NAMALWA (cell line): ENCODE measurements around the gene PEPD.

Experiments used
- DNase-seq: peaks from one replicate; pipeline ENCODE4 v3.0.0-alpha.2; 2015; ENCODE audit warnings: low spot score

PEPD gene

DNA sequence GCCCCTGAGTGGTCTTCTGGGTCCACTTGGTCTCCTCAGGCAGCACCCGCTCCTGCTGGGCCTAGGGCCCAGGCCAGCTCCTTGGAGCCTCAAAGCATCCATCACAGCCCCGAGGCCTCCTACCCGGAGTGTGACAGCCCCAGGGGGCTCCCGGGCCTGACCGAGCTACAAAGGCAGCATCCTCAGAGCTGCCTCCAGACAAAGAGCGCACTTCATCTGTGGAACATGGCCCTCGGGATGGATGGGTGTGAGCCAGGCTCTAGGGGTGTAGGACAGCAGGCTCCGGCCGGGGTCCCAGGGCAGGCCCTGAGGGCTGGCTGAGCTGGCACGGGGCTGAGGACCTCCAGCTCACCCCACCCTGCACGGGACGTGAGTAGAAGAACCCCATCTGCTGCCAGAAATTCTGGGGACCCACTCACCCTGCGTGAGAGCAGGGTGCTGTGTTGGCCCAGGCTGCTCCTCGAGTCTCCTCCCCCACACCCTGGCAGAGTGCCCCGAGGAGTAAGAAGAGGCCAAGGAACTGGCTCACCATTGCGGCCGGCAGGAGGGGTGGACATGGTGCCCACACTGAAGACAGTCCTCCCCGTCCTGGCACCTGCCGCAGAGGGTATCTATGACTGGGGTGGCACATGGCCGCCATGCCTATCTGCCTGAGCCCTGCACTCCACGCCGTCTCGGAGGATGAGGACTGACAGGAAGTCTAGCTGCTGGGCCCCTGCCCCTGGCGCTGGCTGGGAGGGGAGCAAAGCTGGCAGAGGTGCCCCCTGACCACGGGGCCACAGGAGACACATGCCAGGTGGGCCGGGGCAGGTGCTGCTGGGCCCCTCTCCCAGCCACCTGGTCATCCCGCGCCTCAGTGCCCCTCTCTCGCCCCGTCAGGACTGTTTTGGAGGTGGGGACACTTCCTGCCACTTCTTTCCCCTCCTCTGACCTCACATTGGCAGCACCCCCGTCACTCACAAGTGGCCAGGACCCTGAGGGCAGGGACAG, 125.7 kb downstream of the PEPD start:
- DNase-seq, result no peak

DNA sequence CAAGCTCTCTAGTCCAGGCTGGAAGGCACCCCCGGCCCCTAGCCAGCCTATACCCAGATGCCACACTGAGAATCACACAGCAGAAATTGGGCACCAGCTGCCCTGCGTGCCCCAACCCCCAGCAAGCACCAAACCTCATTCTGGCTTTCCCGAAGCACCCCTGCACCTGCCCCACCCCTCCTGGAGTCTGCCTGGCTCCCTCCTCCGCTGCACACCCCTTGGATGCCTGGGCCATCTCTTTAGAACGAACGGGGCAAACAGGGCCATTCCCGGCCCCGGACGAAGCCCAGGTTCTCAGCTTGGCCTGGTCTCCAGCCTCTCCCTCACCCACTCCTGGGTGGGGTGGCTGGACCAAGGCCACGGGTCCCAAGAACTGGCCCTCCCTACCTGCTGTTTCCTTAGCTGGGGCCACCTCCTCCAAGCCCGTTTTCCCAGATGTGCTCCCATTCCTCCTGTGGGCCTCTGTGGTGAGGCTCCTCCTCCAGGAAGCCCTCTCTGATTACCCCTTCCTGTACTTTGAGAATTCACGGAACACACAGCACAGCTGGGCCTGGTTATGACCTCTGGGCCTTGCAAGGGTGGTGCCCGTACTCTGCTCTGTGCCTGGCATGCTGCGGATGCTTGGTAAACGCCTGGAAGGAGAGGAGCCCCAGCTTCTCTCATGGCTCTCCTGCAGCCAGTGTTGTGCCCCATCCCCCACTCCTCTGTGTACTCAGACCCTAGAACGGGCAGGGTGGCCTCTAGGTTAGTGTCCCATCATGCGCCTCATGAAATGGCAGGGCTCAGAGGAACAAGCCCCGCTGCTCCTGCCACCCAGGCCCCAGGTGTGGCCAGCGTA, 126.6 kb downstream of the PEPD start:
- no peak for DNase-seq

DNA sequence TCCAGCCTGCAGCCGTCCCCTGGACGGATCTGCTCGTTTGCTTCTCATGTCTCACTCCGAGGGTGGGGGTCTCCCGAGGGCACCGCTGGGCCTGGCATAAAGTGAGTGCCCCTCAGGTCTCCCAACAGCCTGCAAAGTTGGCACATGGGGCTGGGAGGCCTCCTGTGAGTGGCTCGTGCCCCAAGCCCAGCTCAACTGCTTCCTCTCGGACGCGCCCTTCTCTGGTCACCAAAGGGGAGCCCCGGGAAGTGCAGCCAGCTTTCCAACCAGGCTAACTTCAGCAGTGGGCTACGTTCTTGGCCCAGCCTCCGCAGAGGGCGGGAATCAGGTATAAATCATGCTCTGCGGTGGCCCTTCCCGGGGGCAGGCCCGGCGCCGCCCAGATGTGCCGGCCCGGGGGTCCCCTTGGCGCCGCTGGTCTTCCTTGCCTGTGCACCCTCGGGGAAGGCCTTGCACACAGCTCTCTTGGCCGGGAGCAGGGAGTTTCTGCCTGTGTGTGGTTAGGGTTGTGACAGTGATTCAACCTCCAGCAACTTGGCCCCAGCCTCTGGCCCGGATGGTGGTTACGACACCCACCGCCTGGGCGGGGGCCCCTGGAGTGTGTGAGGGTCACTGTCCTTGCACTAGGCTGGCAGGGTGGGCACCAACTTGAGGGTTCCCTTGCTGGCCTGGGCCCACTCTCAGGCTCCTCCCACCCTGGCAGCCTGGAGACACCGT, 127.4 kb downstream of the PEPD start:
- no peak for DNase-seq

DNA sequence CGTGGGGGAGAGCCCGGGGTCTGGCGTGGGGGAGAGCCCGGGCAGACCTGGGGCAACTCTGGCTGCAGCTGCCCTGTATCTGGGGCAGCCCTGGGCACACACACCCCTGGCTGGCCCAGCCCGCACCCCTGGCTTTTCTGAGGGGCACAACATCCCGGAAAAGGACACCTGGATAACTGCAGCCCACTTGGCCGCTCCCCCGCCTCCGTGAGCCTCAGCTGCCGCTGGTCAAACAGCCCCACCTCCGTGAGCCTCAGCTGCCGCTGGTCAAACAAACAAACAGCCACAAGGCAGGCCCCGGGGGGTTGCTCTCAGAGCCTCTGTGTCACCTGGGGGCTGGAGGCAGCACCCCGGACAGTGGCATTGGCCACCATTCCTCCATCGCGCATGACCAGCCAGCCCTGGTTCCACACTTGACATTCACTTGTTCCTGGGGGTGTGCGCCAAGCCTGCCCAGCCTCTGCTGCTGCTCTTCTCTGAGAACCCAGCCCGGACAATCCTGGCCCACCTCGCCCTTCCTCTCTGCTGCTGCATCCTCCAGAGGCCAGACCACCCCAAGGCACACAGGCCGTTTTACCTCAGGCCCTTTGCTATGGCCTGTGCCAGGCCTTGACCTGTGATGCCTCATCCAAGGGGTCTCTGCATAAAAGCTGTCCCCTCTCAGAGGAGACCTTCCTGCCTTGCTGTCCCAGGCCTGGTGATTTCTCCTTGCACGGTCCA, 128.1 kb downstream of the PEPD start:
- no peak for DNase-seq

DNA sequence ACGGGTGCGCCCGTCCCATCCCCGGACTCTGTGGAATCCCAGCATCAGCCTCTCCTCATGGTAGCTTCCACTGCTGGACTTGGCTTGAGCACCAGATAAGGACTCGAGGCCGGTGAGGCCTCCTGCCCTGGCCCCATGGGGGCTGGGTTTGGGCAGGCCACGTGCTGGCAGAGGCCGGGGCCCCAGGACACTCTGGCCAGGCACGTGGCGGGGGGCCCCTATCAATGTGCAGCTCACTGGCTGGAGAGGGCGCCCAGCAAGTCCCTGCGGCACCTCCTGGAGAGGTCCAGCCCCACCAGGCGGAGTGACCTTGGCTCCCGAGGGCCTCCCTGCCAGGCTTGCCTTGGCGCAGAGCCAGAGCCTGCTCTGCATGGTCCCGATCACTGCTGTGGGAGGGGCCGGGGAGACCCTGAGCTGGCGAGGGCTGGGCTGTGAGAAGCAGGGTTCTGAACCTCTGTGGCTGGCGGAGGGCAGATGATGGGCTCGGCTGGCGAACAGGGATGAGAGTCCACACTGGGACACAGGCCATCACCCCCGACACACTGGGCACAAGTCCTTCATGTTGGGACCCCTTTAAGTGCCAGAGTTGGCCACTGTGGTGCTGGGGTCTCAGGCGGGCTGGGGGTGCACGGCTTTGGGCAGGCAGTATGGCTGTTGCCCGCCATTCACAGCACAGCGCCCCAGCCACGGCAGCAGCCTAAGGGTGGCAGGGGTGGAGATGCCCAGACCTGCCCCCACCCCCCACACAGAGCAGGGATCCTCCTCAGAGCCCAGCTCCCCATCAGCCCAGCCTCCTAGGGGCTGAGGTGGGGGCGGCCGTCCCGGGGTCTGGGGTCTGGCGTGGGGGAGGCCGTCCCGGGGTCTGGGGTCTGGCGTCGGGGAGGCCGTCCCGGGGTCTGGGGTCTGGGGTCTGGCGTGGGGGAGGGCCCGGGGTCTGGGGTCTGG, 129.0 kb downstream of the PEPD start:
- DNase-seq, result no peak

DNA sequence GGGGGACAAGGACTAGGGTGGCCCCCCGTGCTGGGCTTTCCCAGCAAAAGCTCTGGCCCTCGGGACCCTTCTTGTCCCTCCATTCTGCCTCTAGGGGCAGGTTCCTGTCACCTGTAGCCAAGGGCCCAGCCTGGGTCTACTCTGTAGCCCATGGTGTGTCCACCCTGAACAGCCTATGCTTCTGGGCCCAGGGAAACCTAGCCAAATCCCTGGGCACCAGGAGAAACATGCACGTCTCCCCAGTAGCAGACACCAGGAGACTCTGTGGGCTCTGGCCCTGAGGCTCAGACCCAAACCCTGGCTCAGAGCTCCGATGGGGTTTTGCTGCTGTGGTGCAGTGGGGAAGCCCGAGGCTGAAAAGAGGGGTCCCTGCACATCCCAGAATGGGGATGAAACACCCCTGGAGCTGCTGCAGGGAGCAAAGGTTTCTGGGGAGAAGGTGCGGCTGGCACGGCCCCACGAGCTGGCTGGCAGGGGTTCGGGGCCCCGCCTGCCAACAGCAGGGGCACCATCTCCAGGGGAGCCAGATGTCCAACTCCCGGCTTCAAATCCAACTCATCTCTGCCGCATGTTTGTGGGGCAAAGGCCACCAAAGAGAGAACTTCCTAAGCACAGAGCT, 129.9 kb downstream of the PEPD start:
- DNase-seq, result no peak

DNA sequence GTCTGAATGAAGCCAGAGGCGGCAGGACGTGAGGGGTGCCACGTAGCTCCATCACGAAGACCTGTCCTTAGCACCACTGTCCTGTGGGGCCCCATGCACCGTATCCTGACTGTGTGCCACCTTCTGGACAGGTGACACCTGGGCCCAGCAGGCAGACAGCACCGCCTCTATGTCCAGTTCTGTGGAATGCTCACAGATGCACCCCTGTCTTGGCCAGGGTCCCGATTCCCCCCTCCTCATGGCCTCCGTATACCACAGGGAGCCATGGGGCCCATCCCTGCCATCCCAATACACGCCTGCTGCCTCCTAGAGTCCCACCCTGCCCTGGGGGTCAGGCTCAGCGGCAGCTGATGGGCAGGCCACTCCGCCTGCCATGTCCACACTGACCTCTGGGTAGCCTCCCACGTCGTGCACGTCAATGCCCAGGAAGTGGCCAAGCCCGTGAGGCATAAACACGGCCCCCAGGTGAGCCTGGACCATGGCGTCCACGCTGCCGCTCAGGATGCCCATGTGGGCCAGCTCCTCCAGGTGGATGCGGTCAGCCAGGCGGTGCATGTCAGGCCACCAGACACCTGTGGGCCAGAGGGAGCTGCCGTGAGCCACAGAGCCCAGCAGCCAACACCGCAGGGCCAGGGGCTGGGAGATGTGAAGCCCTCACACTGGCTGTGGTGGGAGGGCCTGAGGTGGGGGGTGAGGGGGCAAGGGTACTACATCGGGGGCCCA, 130.5 kb downstream of the PEPD start:
- DNase-seq, result no peak

DNA sequence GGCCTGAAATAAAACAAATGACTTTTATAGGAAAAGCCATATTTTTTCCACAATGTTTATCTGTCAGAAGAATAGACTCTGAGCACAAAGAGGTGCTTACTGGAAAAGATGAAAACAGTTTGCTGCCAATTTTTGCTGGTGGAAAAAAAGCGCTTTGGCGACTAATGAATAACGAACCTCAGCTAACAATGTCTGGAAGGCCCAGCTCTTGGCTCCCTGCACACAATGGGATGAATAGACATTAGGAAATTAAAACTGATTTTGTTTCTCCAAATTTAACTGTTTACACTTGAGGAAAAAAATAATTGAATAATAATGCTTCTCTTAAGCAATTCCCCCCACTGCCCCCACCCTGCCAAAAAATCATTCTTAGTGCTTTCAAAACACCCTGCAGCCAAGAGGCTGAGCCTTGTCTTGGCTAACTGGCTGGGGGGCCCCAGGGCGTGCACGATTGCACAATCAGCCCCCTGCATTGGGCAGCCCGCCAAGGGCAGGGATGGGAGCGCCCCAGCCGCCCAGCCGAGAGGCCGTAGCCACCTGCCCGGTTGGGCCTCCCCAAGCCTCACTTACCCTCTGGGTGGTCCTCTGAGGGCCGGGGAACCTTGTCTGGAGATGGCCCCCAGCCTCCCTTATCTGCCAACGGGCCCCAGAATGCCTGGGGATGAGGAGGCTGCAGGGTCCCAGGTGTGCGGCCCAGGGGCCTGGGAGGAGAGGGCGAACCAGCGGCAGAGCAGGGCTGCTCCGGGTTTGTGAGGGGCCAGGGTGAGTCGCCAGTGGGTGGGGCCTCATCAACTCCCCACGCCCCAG, 131.3 kb downstream of the PEPD start:
- no peak for DNase-seq

DNA sequence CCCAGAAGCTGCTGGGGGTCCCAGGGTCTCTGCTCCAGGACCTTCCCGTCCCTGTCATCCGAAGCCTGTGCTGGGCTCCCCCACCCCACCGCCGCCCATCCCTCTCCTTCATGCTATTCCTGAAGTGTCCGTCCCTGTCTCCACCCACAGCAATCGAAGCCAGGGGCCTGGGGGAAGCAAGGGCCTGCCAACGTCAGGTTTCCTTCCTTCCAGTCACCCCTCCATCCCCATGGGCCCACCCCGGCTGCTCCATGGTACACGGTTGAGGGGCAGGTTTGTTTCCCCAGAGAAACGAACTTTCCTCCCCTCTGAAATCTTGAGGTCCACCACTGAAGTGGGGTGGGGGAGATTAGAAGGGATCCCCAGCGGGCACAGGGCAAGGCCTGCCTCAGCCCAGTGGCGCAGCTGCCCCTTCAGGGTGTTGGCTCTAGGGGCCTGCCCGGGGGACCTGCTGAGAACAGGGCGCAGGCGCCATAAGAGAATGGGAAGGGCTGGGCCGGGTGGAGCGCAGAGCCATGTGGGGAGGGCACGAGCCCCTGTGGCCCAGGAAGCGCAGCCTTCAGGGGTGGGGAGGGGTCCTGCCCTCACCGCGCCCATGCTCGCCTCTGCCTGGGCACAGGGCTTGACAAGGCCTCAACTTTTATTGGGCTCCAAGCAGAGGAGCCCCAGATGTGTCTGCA, 132.0 kb downstream of the PEPD start:
- no peak for DNase-seq

DNA sequence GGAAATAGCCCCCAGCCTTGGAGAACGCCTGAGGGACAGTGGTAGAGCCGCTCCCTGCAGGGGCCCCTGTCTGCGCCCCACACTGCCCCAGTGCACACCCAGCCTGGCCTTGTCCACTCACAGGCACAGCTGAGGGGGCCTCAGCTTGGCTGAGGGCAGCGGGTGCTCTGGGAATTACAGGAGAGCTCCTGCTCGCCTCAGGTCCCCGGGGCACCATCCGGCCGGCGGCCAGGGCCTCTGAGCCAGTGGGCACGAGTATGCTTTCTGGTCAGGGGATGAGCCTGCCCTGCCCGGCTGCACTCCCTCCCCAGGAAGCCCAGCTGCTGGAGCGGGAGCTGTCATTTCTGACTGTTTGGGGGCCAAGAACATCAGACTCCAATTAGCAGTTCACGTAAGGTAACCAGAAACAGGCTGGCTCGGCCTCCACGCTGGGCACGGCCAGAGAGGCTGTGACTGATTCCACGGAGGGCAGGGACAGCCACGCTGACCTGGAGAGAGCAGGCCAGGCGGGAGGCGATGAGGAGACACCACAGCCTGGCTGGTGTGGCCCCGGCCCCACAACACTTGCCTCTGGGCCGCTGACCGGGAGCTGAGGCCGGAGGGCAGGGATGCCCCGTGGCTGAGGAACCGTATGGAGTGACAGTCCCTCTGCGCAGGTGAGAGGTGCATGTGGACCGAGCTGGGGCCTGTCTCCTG, 132.7 kb downstream of the PEPD start:
- DNase-seq, result no peak

DNA sequence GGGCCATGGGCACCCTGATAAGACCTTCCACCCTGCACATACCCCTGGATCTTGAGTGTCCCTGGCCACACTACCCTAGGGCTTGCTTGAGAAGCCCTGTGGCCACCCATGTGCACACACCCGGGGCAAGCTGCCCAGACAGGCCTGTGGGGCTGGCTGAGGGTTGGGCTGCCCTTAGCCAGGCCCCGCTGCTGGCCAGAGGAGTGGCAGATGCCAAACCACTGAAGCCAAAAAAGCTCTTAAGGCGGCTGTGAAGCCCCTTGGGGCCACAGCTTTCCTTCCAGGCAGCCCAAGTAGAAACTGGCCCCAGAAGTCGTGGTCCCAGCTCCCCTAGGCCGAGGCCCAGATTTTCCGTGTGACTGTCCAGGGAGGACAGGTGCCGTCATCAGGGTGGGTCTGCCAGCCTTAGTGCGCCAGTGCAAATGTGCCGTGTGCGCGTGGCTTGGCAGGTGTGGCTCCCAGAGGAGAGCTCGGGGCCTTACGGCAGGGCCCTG, 133.3 kb downstream of the PEPD start:
- DNase-seq, result no peak

DNA sequence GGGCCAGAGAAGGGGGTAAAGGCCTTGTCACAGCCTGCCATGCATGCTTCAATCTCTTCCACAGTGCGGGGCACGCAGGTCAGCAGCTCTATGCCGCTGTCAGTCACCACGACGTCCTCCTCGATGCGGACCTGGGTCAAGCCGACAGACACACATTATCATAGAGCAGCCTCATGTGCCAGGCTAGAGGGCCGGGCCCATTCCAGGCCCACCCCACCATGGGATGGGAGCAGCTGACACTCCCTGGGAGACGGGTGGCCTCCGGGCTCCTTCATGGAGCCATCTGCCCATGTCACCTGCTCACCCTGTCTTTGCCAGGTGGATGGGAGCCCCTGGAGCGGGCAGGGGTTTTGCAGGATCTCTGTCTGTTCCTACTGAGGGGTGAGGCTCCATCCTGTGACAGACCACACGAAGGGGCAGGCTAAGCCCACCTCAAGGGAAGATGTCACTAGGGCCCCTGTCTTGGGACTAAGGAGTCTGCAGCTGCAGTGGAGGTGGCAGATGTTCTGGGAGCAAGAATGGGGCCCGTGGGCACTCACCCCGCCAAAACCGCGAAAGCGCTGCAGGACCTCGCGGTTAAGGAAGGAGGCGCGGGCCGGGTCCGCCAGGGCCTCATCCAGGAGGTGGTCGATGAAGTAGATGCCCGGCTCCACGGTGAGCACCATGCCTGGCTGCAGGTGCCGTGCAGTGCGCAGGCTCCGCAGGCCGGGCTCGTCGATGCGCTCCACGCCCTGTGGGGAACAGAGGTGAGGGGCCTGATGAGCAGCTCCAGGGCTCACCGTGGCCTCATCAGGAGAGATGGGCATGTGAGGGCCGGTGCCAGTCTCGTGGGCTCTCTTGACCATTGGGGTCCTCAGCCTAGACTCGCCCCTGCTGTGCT, 134.0 kb downstream of the PEPD start:
- no peak for DNase-seq

DNA sequence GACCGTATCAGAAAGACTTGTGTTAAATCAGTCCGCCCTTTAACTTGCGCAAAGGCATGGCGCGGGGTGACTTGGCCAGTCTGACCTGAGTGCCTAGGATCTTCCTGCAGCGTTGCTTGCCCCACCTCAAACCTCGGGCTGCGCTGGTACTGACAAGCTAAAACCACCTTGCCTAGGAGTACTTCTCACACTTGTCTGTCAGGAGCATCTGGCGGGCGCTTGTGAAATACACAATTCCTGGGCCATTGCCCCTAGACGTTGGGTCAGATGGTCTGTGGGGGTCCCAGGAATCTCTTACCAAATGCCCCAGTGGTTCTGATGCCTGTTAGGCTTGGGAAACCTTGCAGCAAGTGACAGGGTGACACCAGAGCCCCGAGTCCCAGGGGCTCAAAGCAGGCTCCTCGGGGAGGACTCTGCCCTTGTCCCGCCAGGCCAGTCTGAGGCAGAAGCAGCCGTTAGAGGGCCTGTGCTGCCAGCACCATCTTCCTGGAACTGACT, 135.2 kb downstream of the PEPD start:
- no peak for DNase-seq

DNA sequence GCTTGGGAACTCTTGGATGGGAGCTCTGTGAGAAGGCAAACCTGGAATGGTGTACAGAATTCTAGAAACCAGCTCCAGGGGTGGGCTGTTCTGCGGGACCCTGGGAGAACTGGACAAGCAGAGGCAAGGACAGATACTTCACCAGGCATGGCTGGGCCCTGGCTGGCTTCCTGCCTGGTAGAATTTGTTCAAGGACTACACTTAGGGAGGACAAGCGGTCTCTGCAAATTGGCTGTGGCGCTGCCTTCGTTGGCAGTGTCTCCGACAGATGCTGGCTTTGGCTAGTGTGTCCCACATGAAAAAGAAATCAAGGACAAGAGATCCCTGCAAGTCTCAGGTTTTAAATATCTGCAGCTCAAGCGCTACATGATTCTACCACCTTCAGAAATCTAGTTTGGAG, 135.6 kb downstream of the PEPD start:
- DNase-seq, result no peak

DNA sequence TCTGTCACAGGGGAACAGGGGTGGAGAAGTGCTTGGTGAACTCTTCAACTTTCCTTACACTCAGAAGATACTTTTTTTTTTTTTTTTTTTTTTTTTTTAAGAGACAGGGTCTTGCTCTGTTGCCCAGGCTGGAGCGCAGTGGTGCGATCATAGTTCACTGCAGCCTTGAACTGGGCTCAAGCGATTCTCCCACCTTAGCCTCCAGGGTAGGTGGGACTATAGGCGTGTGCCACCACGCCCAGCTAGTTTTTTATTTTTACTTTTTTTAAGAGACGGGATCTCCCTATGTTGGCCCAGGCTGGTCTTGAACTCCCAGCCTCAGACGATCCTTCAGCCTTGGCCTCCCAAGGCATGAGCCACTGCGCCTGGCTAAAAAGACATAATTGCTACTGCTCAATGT, 136.6 kb downstream of the PEPD start:
- DNase-seq, result no peak

DNA sequence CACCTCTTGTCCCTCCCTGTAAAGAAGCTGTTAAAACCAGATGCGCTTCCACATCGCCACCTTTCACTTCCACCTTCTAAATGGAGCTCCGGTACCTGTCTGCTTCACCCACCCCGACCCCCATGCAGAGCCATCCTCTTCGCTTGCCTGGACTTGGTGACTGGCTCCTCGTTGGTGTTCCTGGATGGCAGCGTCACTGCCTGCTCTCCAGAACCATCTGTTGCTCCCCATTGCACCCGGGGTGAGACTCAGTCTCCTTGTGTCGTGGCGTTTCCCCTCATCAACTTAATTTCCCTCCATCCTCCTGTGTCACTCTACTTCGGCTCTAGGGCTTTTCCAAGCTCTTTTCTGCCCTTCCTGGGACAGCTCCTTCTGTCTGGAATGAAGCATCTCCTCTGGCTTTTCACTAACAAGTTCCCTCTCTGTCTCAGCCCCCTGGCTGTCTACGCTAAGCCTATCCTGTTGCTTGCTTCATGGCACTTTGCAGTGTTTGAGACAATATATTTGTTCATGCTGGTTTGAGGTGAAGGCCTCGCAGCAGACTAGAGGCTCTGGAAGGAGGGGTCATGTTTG, 137.8 kb downstream of the PEPD start:
- DNase-seq, result no peak
